GM04504 (cell line): ENCODE data around the gene HIVEP3.

ENCODE experiments used
- DNase-seq: peaks from one replicate; pipeline ENCODE4 v3.0.0-alpha.2; 2012; ENCODE audit warnings: low read depth

HIVEP3 gene

DNA sequence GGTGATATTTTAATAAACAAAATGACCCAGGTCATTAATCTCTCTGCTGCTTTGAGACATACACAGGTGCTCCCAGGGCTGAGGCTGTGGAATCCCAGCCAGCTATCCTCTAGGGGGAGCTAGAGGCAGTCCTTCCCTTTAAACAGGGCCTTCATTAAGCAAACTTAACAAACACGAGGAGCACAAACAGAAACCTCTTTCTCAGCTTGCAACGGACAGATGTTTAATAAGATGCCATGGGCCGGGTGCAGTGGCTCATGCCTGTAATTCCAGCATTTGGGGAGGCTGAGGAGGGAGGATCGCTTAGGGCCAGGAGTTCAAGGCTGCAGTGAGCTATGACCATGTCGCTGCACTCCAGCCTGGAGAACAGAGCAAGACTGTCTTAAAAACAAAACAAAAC, 106.7 kb downstream of the HIVEP3 start:
- DNase-seq: peak; percentile 35

DNA sequence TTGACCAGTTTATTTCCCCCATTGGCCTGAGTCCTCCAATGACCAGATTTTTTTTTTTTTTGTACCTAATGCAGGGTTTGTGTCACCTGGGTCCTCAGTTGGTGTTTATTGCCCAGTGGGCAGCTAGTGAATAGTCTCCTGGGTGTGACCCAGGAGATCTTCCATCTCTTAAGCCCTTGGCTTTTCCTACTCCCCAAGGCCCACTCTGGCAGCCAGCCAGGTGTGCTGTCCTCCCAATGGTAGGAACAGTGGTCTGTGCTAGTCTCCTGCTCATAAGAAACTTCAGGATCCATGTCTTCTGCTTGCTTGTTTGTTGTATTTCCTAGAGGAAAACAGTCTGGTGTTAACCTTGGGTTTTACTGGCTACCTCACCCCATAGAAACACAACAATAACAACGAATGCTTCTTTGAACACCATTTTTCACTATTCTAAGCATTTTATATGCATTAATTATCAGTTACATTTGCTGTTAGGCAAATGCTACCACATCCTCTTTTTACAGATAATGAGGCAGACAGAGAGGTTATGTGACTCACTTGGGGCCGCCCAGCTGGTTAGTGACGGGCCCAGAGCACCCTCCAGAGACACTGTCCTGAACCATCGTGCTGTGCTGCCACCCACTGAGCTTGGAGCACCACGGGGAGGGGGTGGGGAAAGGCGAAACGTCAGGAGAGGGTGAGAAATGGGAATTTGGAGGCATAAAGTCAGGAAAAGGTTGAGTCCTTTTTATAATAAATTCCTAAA, 107.5 kb downstream of the HIVEP3 start:
- no peak for DNase-seq

DNA sequence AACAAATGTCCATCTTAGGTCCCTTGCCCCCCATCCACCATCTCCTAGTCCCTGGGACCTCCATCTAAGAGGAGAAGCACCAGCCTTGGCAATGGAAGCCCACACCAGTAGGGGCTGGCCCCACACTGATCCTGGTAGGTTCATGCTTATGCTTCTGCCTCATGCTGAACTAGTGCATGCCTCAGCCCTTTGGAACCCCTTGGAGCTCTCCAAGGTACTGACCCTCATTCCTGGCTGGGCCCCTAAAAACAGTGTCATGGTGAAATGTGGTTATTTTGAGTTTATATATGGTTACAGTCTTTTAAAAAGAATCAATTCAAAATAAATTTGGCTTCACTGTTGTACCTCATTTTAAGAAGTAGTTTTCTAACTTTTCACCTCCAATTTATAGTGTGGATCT, 108.3 kb downstream of the HIVEP3 start:
- DNase-seq: no peak

DNA sequence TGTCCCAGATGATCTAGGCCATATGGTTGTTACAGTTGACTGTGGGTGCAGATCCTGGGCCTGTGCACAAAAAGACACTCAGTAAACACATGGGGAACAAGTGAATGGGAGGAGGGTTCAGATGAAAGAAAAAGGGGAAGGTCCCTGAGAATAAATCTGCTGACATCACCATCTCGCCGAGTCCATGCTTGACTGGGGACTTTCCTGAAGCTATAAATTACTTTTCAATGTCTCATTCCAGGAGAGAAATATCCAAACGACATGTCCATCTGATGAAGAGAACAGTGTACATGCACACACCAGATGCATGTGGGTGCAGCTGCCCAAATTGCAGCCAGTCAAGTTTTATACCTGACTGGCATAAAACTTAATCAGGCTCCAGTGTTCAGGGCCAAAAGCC, 109.0 kb downstream of the HIVEP3 start:
- no peak for DNase-seq

DNA sequence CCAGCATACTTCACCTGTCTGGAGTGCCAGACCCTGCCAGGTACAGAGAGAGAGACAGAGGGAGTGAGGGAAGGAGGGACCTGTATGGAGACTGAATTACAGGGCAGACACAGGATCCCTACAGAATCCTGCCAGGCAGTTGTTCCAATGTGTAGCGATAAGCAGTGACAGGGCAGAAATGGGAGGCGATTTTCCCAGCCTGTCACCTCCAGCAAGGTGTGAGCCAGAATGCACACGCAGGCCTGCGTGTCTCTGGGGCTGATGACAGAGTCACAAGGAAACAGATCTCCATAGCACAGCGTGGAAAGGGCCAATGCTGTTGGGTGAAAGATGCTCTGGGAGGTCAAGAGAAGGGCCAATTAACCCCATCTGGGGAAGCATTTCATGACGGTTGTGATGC, 111.3 kb downstream of the HIVEP3 start:
- no peak for DNase-seq

DNA sequence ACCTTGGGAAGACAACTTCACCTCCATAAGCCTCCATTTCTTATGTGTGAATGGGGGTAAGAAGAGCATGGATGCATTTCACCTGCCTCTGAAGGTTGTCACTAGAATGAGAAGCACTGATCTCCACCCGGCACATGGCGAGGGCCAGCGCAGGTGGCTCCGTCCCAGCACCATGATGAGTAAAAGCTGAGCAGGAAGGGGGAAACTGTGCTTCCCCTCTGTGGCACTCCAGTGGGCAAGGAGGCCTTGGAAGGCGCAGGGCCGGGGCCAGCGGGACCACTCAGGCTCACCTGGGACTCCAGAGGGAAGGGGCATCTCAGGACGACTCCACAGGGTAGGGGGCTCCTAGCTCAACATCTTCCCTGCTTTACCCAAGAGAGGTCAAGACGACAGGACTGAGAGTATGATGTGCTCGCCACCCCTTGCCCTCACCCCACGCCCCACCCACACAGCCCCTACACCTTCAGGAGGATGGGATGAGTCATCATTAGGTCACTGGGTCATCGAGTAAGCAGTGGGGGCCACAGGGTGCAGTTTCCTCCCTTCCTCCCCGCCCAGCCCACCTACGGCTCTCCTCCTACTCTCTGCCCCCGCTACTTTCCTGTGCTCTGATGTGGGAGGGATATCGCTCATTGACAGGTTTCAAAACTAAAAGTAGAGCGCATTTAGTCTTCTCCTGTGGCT, 112.1 kb downstream of the HIVEP3 start:
- no peak for DNase-seq

DNA sequence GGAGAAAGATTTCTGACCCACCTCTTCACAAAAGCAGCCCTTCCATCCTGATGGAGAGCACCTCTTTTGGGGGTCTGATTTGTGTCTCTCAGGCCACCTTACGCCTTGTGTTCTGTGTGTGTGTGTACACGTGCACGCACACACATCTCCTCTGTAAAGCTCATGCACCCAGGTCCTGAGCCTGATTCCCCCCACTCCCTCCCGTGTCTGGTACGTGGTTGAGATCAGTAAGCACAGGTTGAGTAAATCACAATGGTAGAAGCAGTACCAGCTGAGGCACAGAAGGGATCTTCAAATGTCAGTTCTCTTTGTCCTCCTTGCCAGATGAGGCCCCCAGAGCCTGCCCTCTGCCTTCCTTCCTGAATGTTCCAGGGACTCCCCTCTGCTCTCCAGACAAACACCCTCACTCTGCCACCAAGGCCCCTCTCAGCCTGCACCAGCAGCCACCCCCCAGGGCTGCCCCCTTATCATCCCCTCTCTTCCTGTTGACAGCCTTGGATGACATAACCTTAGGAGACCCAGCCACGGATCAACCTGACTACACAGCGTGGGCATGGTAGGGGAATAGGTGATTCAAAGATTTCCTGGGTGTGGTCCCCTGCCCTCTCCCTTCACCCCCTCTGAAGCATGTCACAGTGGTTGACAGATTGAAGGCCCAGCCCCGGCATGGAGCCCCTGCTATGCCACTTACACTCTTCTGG, 112.8 kb downstream of the HIVEP3 start:
- DNase-seq: no peak

DNA sequence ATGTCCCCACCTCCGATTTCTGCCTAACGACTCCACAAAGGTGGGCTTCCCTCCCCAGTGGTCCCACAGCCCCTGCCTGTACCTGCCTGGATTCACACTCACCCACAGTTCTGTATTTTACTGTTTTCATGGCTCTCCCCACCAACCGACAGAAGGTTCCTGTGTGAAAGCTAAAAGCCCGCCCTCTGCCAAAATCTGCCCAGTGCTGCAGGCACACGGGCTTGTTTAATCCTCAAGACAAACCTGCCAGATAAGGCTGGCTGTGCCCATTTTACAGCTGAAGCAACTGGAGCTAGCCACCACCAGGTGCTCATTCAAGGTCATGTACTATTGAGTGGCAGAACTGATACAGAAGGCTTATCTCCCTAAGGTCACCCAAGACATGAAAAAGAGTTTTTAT, 114.5 kb downstream of the HIVEP3 start:
- no peak for DNase-seq

DNA sequence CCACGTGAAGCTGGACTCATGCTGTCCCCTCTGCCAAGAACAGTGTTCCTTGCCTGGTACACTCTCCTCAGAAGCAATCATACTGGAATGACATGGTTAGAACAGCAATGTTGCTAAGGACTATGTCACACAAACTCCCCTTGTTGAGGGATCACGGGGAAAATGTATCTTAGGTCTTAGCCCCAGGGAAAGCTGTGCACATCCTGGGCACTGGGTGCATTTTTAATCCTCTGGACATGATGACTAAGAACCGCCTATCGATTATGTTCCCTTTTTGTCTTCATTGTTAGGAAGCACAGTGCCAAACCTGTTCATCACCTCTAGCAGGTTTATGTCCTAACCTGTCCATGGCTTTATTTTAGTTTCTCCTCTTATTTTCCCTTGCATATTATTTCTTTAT, 115.1 kb downstream of the HIVEP3 start:
- no peak for DNase-seq

DNA sequence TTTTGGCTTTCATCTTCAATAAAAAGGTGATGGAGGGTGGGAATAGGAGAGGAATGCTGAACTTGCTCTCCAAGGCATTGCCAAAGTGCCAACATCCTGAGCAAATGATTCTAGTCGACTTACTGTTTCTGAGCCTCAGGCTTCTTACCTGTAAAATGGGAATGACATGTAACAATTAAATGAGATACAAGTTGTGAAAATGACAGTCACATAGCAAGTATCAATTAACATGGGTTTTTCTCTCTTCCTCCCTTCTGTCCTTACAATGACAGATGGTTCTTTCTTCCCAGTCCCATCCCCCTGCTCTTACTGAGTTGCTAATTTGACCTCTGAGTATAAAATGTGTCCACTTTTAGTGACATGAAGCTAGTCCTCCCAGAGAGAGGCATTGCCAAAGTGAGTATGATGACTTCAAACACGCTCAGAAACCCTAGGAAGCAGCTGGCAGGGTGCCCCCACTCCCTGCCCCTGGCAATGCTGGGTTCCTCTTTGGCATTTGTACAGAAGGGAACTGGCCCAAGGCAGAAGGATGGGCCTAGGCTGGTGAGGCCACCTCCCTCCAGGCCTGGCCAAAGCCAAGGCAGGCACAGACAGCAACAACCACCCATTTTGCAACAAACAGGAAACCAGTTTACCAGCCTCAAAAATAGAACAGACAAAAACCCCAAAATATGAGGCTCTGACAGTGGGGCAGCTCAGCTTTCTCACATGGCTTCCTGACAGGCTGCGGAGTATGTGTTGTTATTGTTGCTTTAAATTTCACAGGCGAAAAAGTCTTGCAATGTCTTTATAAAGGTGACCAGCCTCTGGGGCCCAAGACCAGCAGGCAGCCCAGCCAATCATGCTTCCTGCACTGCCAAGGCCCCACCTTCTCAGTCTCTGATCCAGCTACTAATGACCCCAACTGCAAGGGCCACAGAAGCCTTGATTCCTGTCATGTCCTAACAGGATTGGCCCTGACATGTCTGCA, 115.9 kb downstream of the HIVEP3 start:
- no peak for DNase-seq

DNA sequence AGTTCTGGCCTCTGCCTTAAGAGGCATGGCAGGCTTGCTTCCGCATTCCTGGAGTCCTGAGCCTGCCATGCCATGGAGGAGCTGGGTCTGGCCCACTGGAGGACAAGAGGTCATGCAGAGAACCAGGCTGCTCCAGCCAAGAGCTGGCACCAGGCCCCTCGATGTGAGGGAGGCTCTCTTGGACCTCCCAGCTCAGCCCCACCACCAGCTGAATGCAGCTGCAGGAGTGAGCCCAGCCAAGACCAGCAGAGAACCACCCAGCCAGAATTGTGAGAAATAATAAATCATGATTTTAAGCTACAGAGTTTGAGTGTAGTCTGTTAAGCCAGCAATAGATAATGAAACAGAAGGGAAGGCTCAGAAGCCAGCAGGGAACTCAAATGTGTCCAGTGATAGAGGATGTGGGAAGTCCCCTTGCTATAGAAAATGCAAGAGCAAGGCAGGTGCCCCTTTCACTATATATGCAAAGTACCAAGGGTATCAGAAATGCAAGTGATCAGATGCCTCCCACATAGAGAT, 118.4 kb downstream of the HIVEP3 start:
- DNase-seq: no peak

DNA sequence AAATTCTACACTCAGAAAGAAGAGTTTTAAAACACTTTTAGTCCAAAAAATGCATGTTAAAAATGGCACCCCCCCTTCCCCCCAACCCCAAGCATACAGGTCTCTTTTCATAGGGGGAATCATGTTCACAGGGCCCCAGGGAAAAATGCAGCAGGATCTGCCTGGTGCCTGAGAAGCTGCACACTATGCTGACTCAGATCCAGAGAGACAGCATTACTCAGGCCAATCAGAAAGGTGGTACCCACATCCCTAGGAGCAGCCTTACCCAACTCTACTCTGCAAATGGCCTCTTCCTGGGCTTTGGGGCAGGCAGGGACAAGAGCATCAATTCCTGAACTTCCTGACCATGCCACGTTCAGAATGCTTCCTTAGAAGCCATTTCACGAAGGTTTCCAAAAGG, 119.0 kb downstream of the HIVEP3 start:
- no peak for DNase-seq

DNA sequence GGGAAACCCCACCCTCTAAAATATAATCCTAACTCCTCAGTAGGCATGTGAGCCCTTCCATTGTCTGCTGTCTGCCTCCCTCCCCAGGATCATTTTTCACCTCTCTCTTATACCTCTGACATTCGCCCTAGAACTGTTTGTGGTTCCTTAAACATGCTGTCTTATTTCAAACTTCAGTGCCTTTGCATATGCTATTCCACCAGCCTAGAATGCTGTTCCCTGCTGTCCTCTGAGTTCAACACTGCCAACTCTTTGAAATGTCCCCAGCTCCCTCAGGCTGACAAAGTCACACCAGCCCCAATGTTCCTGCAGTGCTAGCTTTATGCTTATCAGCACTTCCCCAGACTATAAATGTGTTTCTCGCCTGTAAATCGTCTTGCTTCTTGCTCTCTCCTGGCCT, 119.5 kb downstream of the HIVEP3 start:
- no peak for DNase-seq

DNA sequence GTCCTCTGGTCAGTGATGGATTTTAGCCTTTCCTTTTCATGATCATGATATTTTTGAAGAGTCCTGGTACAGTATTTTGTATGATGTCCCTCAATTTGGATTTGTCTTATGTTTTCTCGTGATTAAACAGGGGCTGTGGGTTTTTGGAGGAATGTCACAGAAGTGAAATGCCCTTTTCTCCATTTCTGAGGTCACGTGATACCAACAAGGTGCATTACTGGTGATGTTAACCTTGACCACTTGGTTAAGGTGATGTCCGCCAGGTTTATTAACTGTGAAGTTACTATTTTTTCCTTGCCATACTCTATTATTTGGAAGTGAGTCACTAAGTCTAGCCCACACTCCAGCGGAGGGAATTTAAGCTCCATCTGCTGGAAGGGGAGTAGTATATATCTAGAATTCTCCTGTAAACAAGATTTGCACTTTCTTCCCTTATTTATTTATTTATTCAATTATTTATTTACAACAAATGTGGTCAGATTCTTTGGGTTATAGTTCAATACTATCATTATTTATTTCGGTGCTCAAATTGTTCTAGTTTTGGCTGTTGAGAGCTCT, 123.4 kb downstream of the HIVEP3 start:
- no peak for DNase-seq

DNA sequence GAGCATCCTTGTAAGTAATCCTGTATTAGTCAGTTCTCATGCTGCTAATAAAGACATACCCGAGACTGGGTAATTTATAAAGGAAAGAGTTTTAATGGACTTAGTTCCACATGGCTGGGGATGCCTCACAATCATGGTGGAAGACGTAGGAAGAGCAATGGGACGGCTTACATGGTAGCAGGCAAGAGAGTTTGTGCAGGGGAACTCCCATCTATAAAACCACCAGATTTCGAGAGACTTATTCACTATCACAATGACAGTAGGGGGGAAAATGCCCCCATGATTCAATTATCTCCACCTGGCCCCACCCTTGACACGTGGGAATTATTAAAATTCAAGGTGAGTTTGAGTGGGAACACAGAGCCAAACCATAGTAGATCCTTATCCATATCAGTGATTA, 124.7 kb downstream of the HIVEP3 start:
- no peak for DNase-seq

DNA sequence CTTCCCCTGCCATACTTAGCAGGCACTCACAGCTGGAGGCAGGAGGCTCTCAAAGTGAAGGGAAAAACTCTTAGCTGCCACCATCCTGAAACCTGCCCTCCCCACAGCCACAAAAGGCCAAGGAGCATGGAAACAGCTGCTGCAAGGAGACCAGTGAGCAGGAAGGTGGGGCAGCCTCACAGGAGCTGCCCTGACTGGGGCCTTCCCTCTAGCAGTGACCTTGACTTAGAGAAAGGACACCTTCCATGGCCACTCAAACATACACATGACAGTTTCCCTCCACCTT, 126.3 kb downstream of the HIVEP3 start:
- DNase-seq: no peak

DNA sequence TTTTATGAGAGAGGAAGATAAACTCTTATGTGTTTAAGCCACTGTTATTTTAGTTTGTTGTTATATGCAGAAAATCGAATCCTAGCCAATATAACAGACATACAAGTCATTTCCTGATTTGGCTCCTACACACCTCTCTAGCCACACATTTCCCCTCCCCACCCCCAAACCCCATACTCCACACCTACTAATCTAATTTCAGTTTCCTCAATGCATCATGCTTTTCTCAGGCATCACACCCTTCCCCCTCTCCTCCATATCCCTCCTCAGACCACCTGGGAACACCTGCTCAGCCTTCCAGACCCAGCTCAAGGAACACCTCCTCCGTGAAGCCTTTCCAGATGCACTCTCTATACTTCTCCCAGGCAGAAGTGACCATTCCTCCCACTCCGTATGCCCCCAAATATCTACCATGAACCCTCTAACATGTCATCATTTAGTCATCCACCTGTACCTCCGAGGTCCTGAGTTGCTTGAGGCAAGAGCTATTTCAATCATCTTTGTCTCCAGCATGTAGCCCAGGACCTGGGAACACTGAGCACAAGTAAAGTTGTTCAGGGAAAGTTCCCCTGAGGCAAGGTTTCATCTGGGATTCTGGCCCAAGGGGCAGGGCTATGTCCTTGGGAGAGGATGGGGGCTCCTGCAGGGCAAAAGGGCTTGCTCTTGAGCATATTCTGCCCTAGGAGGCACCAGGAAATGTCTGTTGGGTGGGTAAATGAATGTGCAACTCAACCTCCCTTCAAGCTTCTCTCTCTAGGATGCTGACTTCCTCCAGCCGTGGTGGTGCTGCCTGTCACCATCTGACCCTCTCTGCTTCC, 126.8 kb downstream of the HIVEP3 start:
- DNase-seq: no peak

DNA sequence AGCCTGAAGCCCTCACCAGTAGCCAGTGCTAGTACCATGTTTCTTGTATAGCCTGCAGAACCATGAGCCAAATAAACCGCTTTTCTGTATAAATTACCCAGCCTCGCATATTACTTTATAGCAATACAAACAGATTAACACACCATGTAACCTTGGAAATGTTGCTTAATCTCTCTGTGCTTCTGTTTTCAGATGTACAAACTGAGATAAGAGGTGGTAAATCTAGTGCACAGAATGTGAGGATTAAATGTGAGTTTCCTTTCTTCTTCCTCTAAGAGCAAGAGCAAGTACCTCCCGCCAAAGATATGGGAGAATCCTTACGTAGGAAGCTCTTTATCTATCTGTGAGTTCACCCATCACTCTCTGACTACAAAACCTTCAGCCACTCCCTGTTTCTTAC, 128.4 kb downstream of the HIVEP3 start:
- DNase-seq: no peak

DNA sequence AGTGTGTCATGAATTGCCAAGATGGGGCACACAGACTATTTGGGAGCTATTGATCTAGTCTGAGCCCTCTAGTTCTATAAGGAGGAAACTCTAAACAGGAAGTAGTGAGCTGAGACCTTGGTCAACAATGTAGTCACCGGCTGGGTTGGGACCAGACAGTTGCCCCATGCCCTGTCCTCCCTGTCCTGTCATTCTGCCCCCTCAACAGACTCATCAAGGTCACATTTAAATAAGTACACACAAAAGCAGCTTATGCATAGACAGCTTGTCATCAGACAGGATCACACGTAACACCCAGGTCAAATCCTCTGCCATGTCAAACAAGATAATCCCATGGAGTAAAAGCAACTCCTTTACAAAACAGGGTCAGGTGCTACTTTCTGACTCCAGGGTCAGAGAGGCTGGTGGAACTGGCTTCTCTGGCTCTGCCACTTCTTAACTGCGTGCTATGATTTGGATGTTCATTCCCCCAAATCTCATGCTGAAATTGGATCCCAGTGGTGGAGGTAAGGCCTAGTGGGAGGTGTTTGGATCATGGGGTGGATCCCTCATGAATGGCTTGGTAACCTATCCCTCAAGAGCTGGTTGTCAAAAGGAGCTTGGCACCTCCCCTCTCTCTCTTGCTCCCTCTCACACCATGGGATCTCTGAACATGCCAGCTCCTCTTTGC, 128.9 kb downstream of the HIVEP3 start:
- DNase-seq: no peak

DNA sequence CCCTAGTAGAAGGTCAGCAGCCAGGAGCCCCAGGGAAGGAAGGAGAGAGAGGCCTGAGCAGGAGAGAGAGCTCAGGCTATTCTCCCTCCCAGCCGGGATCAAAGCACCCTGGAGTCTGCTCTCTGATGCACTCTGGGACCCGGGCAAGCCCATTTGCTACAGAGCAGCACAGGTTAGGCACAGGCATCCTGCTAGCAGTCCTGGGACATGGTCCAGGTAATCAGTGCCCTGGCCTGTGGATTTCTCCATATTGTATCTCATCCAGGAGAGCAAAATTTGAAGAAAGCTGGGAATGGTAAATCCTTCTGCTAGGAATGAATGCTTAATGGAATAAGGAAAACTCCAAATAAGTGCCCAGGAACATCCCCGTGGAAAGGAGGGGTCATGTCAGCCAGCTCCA, 130.3 kb downstream of the HIVEP3 start:
- no peak for DNase-seq
